Heart left ventricle (tissue), 13 donors: Measurements from ENCODE around the gene PMM2.

ENCODE experiments used
- POLR2A ChIP-seq, 2 donors: fragments of 450-650 bp; IDR thresholded peaks; one replicate each; pipeline ENCODE4 v1.6.1; 2017; ENCODE audit warnings: antibody characterized with exemption in 2 of 2, mild to moderate bottlenecking in 2 of 2, moderate library complexity in 2 of 2
- TF ChIP-seq, protein P1 (sequence below), 12 donors: fragments of 200-600 bp; sonication (generic) in 4 of 12; IDR thresholded peaks; one replicate each; pipeline versions ENCODE4 v1.5.0 to v1.8.0; 2018 to 2022; ENCODE audit warnings: antibody characterized with exemption in 12 of 12, mild to moderate bottlenecking in 5 of 12
- donor health status: ischemic (EF 13 %, LVEDD 7.1; RV severe dilation, severe dysfunction).
- donor health status: DM: no; HTN: yes; CAD: no.
- donor health status: DM: no; HTN: no; CAD: no.
- donor health status: ischemic (EF 25% LVEDD 6.9; RV normal size, moderate dysfunction).
- donor health status: ischemic (EF 25% LVEDD 5.7; RV mildly dilated, moderate dysfunction).
- donor health status: ischemic (EF 35%, LVEDD 5.7; RV mildly dilated, moderate dysfunction).
- donor health status: nonischemic (EF 11% LVEDD 7.7; RV severe dilation, severe dysfunction).
- donor health status: DM: yes; HTN: yes; CAD: no.
- donor health status: PGD.
- donor health status: ischemic (EF 29% LVEDD 5.4; RV normal size, mild dysfunction).
- donor health status: nonischemic (EF 23%, LVEDD 6.1; RV moderate dilation, normal function).

DNA sequence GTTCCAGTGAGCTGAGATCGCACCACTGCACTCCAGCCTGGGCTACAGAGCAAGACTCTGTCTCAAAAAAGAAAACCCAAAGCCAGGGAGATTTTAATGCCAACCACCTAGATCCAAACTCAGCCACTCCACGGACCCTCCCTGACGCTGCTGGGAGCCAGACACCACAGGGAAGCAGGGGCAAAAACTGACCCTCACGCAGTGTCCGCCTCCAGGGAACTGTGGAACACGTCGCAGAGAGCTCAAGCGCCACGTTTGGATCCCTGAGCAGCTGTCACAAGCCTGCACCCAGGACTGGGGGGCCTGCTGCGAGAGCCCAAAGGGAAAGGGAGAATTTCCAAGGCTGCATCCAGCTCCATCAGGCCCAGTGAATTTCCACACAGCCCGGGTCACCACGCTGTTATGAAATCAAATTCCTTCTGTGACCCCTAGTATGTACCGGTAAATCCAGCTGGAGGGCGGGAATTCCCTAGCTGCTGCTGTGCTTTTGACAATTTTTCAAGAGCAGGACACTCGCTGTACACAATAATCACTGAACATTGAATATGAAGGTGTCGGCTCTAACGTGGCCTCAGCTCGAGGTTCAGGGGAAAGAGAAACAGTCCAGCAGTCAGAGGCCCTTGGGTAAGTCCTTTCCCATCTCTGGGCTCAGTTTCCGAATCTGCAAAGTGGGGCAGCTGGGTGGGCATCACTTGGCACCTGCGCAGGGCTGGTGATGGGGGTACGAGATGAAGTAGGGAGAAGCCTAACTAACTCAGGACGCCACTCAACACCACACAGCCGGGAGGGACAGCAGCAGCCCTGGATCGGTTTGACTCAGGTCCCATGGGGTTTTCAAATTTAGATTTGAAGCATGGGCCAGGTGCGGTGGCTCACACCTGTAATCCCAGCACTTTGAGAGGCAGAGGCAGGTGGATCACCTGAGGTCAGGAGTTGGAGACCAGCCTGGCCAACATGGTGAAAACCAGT lies 62.6 kb downstream of the PMM2 start:
- no peak for TF ChIP-seq POLR2A (IDR thresholded peaks at IDR 0.05)
- TF ChIP-seq, protein P1, sequence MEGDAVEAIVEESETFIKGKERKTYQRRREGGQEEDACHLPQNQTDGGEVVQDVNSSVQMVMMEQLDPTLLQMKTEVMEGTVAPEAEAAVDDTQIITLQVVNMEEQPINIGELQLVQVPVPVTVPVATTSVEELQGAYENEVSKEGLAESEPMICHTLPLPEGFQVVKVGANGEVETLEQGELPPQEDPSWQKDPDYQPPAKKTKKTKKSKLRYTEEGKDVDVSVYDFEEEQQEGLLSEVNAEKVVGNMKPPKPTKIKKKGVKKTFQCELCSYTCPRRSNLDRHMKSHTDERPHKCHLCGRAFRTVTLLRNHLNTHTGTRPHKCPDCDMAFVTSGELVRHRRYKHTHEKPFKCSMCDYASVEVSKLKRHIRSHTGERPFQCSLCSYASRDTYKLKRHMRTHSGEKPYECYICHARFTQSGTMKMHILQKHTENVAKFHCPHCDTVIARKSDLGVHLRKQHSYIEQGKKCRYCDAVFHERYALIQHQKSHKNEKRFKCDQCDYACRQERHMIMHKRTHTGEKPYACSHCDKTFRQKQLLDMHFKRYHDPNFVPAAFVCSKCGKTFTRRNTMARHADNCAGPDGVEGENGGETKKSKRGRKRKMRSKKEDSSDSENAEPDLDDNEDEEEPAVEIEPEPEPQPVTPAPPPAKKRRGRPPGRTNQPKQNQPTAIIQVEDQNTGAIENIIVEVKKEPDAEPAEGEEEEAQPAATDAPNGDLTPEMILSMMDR (IDR thresholded peaks at IDR 0.05): no peak
